ENCODE data around the gene SYNPO2L.

The SYNPO2L gene

GRCh38 chr10:73614720-73615119, 41.1 kb downstream of the SYNPO2L start:
- no peak for DNase-seq

GRCh38 chr10:73609116-73609515, 46.7 kb downstream of the SYNPO2L start:
- DNase-seq = no peak

GRCh38 chr10:73601486-73601921, 54.3 kb downstream of the SYNPO2L start:
- DNase-seq = no peak

GRCh38 chr10:73597346-73597745, 58.5 kb downstream of the SYNPO2L start:
- no peak for DNase-seq

Data from NCI-H187 (cell line).